HEK293 (cell line): ENCODE measurements around the gene SMIM29.
A peak's percentile ranks its signal among the peaks of the same experiment; 100 is the strongest.

Experiments
- CTCF ChIA-PET: fragments of 350-600 bp; formaldehyde crosslinking; extraction: SDS; loops from one replicate; lab custom pipeline; 2021; ENCODE audit warnings: antibody characterized with exemption; lab: Yijun Ruan, JAX
- POLR2A ChIA-PET: fragments of 300-600 bp; formaldehyde crosslinking; extraction: SDS; loops from one replicate; lab custom pipeline; 2020; ENCODE audit warnings: antibody characterized with exemption, inconsistent platforms; lab: Yijun Ruan, JAX
- H3K27ac ChIP-seq: fragments of 200-500 bp; sonication (Bioruptor generic); 2 replicates; pipeline ENCODE4 v1.5.1; 2014; ENCODE audit warnings: low read depth, low read length, control low read depth, inconsistent platforms; ENCODE audit errors: extremely low read depth
- H3K36me3 ChIP-seq, 2 experiments: fragments of 200-500 bp in 1 of 2; sonication (Bioruptor generic) in 1 of 2; 1 replicate in 1 of 2; 2 replicates in 1 of 2; pipeline ENCODE4 v1.5.1; 2014 to 2017; ENCODE audit warnings: inconsistent platforms in 2 of 2, low read length in 2 of 2; ENCODE audit not compliant: control insufficient read depth in 2 of 2, insufficient read depth in 1 of 2
- H3K4me1 ChIP-seq: fragments of 200-500 bp; sonication (Bioruptor generic); 2 replicates; pipeline ENCODE4 v1.5.1; 2014; ENCODE audit warnings: mild to moderate bottlenecking, low read length, inconsistent platforms; ENCODE audit not compliant: control insufficient read depth, insufficient read depth
- H3K4me3 ChIP-seq: 2 replicates; pipeline ENCODE4 v1.5.1; 2011; ENCODE audit warnings: low read depth, mild to moderate bottlenecking, control low read depth, low read length, moderate library complexity
- H3K9me3 ChIP-seq: fragments of 200-500 bp; sonication (Bioruptor generic); 2 replicates; pipeline ENCODE4 v1.5.1; 2014; ENCODE audit warnings: low read depth, low read length, inconsistent platforms; ENCODE audit not compliant: control insufficient read depth, insufficient read depth
- EGR2 ChIP-seq: fragments of 450-650 bp; formaldehyde crosslinking; IDR thresholded peaks from 2 replicates; pipeline ENCODE4 v1.5.1; 2016; ENCODE audit warnings: low read depth, missing biosample characterization, missing genetic modification characterization
- GLIS2 ChIP-seq: fragments of 450-650 bp; formaldehyde crosslinking; IDR thresholded peaks from 2 replicates; pipeline ENCODE4 v1.5.1; 2016; ENCODE audit warnings: missing biosample characterization, missing genetic modification characterization
- KLF10 ChIP-seq: fragments of 450-650 bp; IDR thresholded peaks from 2 replicates; pipeline ENCODE4 v1.5.1; 2018; ENCODE audit warnings: missing biosample characterization, mild to moderate bottlenecking, missing genetic modification characterization
- SP2 ChIP-seq: fragments of 450-650 bp; formaldehyde crosslinking; IDR thresholded peaks from 2 replicates; pipeline ENCODE4 v1.5.1; 2016; ENCODE audit warnings: missing biosample characterization, missing genetic modification characterization
- TRIM28 ChIP-seq: IDR thresholded peaks from 2 replicates; pipeline ENCODE4 v1.6.1; 2011; ENCODE audit warnings: low read length, control low read depth, borderline replicate concordance
- ZBTB21 ChIP-seq: fragments of 450-650 bp; formaldehyde crosslinking; IDR thresholded peaks from 2 replicates; pipeline ENCODE4 v1.5.1; 2017; ENCODE audit warnings: missing biosample characterization, missing genetic modification characterization
- ZBTB44 ChIP-seq: fragments of 450-650 bp; IDR thresholded peaks from 2 replicates; pipeline ENCODE4 v1.5.1; 2018; ENCODE audit warnings: missing biosample characterization, mild to moderate bottlenecking, missing genetic modification characterization
- ZFHX2 ChIP-seq: fragments of 450-650 bp; formaldehyde crosslinking; conservative IDR thresholded peaks from 2 replicates; pipeline ENCODE4 v1.5.1; 2016; ENCODE audit warnings: missing biosample characterization, missing genetic modification characterization
- ZFP3 ChIP-seq: fragments of 450-650 bp; formaldehyde crosslinking; IDR thresholded peaks from 2 replicates; pipeline ENCODE4 v1.5.1; 2016; ENCODE audit warnings: low read depth, missing biosample characterization, missing genetic modification characterization
- ZFP37 ChIP-seq: fragments of 450-650 bp; formaldehyde crosslinking; IDR thresholded peaks from 2 replicates; pipeline ENCODE4 v1.5.1; 2016; ENCODE audit warnings: missing biosample characterization, missing genetic modification characterization
- ZNF184 ChIP-seq: fragments of 450-650 bp; IDR thresholded peaks from 2 replicates; pipeline ENCODE4 v1.5.1; 2018; ENCODE audit warnings: missing biosample characterization, mild to moderate bottlenecking, missing genetic modification characterization
- ZNF23 ChIP-seq: fragments of 450-650 bp; formaldehyde crosslinking; IDR thresholded peaks from 2 replicates; pipeline ENCODE4 v1.5.1; 2016; ENCODE audit warnings: missing biosample characterization, missing genetic modification characterization, borderline replicate concordance
- ZNF274 ChIP-seq, 2 experiments: fragments of 200-500 bp in 1 of 2; fragments of 450-650 bp in 1 of 2; sonication (Bioruptor generic) in 1 of 2; formaldehyde crosslinking in 1 of 2; IDR thresholded peaks; 2 replicates each; pipeline versions ENCODE4 v1.5.1 to v1.6.1; 2014 to 2016; ENCODE audit warnings: borderline replicate concordance in 1 of 2, inconsistent platforms in 1 of 2, low read length in 1 of 2, missing biosample characterization in 1 of 2, missing genetic modification characterization in 1 of 2
- ZNF335 ChIP-seq: fragments of 450-650 bp; formaldehyde crosslinking; conservative IDR thresholded peaks from 2 replicates; pipeline ENCODE4 v1.5.1; 2016; ENCODE audit warnings: missing biosample characterization, missing genetic modification characterization
- ZNF362 ChIP-seq: fragments of 450-650 bp; formaldehyde crosslinking; IDR thresholded peaks from 2 replicates; pipeline ENCODE4 v1.5.1; 2016; ENCODE audit warnings: missing biosample characterization, missing genetic modification characterization
- ZNF366 ChIP-seq: fragments of 450-650 bp; formaldehyde crosslinking; conservative IDR thresholded peaks from 2 replicates; pipeline ENCODE4 v1.5.1; 2016; ENCODE audit warnings: missing biosample characterization, missing genetic modification characterization
- ZNF394 ChIP-seq: fragments of 450-650 bp; formaldehyde crosslinking; IDR thresholded peaks from 2 replicates; pipeline ENCODE4 v1.5.1; 2016; ENCODE audit warnings: missing biosample characterization, missing genetic modification characterization, mild to moderate bottlenecking, moderate library complexity, borderline replicate concordance
- ZNF426 ChIP-seq: fragments of 450-650 bp; formaldehyde crosslinking; IDR thresholded peaks from 2 replicates; pipeline ENCODE4 v1.5.1; 2017; ENCODE audit warnings: missing biosample characterization, missing genetic modification characterization, mild to moderate bottlenecking, inconsistent platforms, moderate library complexity
- ZNF449 ChIP-seq: fragments of 450-650 bp; formaldehyde crosslinking; IDR thresholded peaks from 2 replicates; pipeline ENCODE4 v1.5.1; 2017; ENCODE audit warnings: missing biosample characterization, mild to moderate bottlenecking, missing genetic modification characterization, moderate library complexity
- ZNF629 ChIP-seq: fragments of 450-650 bp; formaldehyde crosslinking; IDR thresholded peaks from 2 replicates; pipeline ENCODE4 v1.5.1; 2017; ENCODE audit warnings: missing biosample characterization, missing genetic modification characterization
- ZNF776 ChIP-seq: fragments of 450-650 bp; formaldehyde crosslinking; IDR thresholded peaks from 2 replicates; pipeline ENCODE4 v1.5.0; 2017; ENCODE audit warnings: missing biosample characterization, missing genetic modification characterization, borderline replicate concordance
- ZNF785 ChIP-seq: fragments of 450-650 bp; formaldehyde crosslinking; IDR thresholded peaks from 2 replicates; pipeline ENCODE4 v1.5.1; 2016; ENCODE audit warnings: missing biosample characterization, missing genetic modification characterization
- ZNF843 ChIP-seq: fragments of 450-650 bp; formaldehyde crosslinking; IDR thresholded peaks from 2 replicates; pipeline ENCODE4 v1.5.1; 2016; ENCODE audit warnings: missing biosample characterization, missing genetic modification characterization
- ZSCAN16 ChIP-seq: fragments of 450-650 bp; formaldehyde crosslinking; IDR thresholded peaks from 2 replicates; pipeline ENCODE4 v1.5.1; 2016; ENCODE audit warnings: missing biosample characterization, missing genetic modification characterization
- ZSCAN18 ChIP-seq: fragments of 450-650 bp; formaldehyde crosslinking; IDR thresholded peaks from 2 replicates; pipeline ENCODE4 v1.5.1; 2016; ENCODE audit warnings: missing biosample characterization, missing genetic modification characterization

The SMIM29 gene

DNA sequence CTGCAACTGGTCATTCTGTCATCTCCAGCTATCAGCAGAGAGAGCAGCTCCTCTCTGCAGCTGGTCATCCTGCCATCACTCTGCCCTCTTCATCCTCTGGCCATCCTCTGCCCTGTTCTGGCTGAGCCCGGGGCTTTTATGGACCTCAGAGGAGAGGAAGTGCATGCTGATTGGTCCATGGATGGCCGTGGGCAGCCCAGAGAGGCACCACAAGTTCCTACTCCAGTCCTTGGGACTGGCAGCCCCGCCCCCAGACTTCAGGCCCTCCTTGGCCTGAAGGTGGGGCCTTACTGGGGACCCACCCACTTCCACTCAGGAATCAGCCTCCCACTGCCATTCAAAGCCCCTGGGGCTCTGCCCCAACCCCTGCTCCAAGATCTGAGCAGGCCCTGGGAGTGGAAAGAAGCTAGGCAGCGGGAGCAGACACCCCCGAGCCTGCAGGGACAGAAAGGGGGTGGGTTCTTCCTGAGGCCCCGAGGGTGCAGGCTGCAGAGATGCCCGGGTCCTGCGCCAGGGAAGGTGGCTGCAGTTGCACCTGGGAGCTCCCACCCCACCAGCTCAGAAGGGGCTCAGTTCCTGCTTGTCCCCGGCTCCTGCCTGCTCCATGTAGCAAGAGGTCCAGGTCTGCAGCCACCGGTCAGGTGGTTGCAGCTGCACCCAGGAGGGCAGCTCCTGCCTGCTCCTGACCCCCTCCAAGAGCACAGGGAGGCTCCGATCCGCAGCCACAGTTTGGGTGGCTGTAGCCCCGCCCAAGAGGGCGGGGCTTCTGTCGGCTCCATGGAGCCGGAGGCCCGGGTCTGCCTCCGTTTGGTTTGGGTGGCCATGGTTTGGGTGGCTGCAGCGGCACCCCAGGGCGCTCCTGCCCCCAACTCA, 46.2 kb downstream of the SMIM29 start:
- CTCF ChIA-PET = interaction anchor here (0.6 to 1.3 kb wide), 2 partner anchors 47 to 122 kb away, joined by 3 to 4 read pairs; no protein-coding TSS in a partner anchor
- TF ChIP-seq ZNF274 (IDR thresholded peaks at IDR 0.05; ENCODE audit: low read length) (no peak), ZNF274 (tag by site-specific recombination; IDR thresholded peaks at IDR 0.05; ENCODE audit: borderline replicate concordance) (no peak), ZFHX2 (tag by site-specific recombination) (peak; percentile 19; the same call in 1 of the 2 replicates), ZNF449 (tag by site-specific recombination) (no peak), ZFP3 (tag by site-specific recombination) (no peak), GLIS2 (tag by site-specific recombination) (no peak), ZSCAN18 (tag by site-specific recombination) (no peak), SP2 (tag by site-specific recombination) (peak; percentile 31), KLF10 (no peak), TRIM28 (no peak), EGR2 (tag by site-specific recombination) (peak; percentile 43; the same call in 1 of the 2 replicates), ZNF23 (tag by site-specific recombination) (no peak), ZNF843 (tag by site-specific recombination) (no peak), ZNF335 (tag by site-specific recombination) (peak; percentile 40; the same call in 1 of the 2 replicates)
- Histone ChIP-seq H3K36me3 (no peaks in the 10 kb centered on the region), H3K4me1 (no peaks in the 10 kb centered on the region), H3K9me3 (no peaks in the 10 kb centered on the region), H3K4me3 (no peak overlapping the region), H3K27ac (no peak overlapping the region)
- POLR2A ChIA-PET = interaction anchor here (0.6 to 2.6 kb wide), 3 partner anchors 21 to 47 kb away, joined by 3 to 6 read pairs (median 3); partner anchors contain the start of gene SMIM29

GRCh38 chr6:34201455-34202107, 47.2 kb downstream of the SMIM29 start:
- Histone ChIP-seq H3K36me3 (no peaks in the 10 kb centered on the region), H3K4me3 (no peak overlapping the region), H3K9me3 (no peaks in the 10 kb centered on the region), H3K27ac (no peak overlapping the region), H3K4me1 (no peaks in the 10 kb centered on the region)
- CTCF ChIA-PET = interaction anchor here (0.9 to 1.3 kb wide), 3 partner anchors 9 to 213 kb away, joined by 4 read pairs; no protein-coding TSS in a partner anchor
- POLR2A ChIA-PET = interaction anchor here (1.3 to 2.6 kb wide), 3 partner anchors 22 to 215 kb away, joined by 3 to 6 read pairs (median 3); partner anchors contain the start of gene SMIM29
- TF ChIP-seq ZSCAN16 (no peak), ZBTB21 (tag by site-specific recombination) (peak; percentile 87), ZNF366 (tag by site-specific recombination) (peak; percentile 18; the same call in 1 of the 2 replicates), ZFP37 (tag by site-specific recombination) (0 out of 2 replicates have a peak, but pooled peaks have one; percentile 44), ZNF362 (tag by site-specific recombination) (peak; percentile 74), ZNF184 (tag by site-specific recombination) (peak; percentile 37; the same call in 1 of the 2 replicates), ZNF394 (peak; percentile 39), ZNF426 (tag by site-specific recombination) (no peak), ZNF776 (tag by site-specific recombination) (no peak), ZNF785 (tag by site-specific recombination) (no peak), ZBTB44 (tag by site-specific recombination) (no peak), GLIS2 (tag by site-specific recombination) (no peak), ZNF335 (tag by site-specific recombination) (peak; percentile 57), ZNF629 (tag by site-specific recombination) (peak; percentile 95)
